GM21576 (cell line): ENCODE data around the gene IL1RAPL1.
A peak's percentile ranks its signal among the peaks of the same experiment; 100 is the strongest.

Source experiments
- ATAC-seq: cut with Tn5 transposase; IDR thresholded peaks from one replicate; pipeline ENCODE4 v1.9.1; 2021; ENCODE audit warnings: mild to moderate bottlenecking, moderate library complexity; ENCODE audit not compliant: unreplicated experiment

IL1RAPL1 gene

DNA sequence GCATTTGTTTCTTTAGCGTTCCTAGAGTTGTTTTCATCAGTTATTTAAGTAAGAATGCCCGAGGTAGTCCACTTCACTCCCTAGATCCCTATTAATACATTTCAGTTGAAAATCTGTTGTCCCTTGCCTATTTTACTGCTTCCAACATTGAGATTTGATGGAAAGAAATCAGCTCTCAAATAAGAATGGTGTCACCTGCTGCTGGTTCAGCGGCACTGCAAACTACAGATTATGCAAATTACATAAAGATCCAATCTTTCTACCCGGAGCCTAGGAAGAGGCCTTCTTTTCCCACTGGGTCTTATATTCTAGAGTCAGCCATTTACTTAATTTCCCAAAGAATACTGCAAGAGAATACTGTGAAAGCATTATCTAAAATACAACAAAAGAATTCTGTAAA is 1030.5 kb downstream of the IL1RAPL1 start:
- no peak for ATAC-seq

GRCh38 chrX:29627833-29628232 is 1040.6 kb downstream of the IL1RAPL1 start:
- ATAC-seq = no peak

DNA sequence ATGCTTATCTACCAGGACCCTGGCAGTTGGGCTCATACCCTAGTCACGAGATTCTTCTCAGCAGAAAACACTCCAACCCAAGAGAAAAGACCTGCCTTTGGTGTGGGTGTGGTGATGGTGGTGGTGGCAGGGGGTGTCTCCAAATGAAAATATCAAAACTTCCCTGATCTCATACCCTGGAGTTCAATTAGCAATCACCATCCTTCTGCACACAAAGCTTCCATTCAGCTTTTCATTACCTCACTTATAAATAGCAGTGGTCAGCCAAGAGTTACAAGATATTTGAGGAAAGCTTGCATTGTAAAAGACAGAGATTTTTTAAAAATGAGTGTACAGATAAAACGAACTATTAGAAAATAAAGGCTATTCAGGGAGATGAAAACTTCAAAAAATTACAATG is 1047.3 kb downstream of the IL1RAPL1 start:
- no peak for ATAC-seq

- ATAC-seq = no peak
Observed at GRCh38 chrX:29636331-29636730, 1049.1 kb downstream of the IL1RAPL1 start.

GRCh38 chrX:29640106-29640505 is 1052.9 kb downstream of the IL1RAPL1 start:
- no peak for ATAC-seq

DNA sequence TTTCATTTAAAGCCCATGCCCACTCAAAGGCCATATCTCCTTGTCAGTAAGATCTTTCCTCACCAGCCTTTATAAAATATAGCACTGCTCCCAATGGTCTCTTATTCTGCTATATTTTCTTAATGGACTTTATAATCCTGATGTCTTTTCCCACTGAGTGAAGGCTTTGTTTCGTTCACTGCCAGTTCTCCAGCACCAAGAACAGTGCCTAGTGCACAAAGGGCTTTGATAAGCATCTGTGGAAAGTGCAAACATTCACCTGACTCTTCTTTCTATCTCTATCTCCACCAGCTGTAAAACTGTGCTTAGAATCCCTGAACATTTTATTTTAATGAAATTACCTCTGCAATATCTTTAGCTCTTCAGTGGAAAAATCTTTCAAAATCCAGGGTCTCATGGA is 1054.2 kb downstream of the IL1RAPL1 start:
- no peak for ATAC-seq

GRCh38 chrX:29643181-29643580 is 1055.9 kb downstream of the IL1RAPL1 start:
- ATAC-seq = no peak

DNA sequence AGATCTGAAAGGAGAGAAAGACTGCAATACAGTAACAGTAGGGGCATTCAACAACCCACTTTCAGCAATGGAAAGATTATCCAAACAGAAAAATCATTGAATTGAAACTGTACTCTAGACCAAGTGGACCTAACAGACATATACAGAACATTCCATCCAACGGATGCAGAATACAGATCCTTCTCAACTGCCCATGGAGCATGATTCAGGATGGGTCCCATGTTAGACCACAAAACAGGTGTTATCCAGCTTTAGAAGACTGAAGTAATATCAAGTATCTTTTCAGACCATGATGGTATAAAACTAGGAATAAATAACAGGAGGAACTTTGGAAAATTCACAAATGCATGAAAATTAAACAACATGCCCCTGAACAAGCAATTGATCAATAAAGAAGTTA is 1060.9 kb downstream of the IL1RAPL1 start:
- ATAC-seq = no peak

DNA sequence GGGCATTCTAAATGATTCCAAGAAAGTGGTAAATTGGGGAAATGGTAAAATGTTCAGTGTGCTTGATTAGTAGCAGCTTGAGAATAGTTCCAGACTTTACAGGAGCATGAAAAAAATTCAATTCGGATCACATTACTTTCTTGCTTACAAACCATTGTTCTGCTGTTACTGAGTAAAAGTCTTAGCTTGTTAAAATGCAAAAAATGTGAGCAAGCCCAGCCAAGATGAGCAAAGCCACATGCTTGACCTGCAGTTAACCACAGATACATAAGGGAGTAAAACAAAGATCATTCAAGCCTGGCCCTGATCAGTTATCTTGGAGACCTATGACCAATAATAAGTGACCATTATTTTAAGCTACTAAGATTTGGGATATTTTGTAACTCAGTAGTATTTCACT is 1065.2 kb downstream of the IL1RAPL1 start:
- ATAC-seq = no peak

- ATAC-seq = no peak
Observed at GRCh38 chrX:29653721-29654120, 1066.5 kb downstream of the IL1RAPL1 start.

GRCh38 chrX:29659911-29660310 is 1072.7 kb downstream of the IL1RAPL1 start:
- ATAC-seq = no peak

DNA sequence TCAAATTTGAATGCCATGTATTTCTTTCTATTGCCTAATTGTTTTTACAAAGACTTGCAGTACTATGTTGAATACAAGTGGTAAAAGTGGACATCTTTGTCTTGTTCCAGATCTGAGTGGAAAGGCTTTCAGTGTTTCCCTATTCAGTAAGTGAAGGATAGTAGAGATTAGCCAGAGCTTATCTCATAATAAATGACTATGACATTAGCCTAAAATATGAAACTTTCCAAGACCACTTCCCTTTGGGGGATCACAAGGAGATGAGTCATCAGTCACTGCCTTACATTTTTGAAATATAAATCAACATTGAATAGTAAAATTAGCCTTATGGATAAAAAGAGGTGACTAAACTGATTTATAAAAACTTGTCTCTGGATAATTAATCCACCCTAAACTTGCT is 1074.0 kb downstream of the IL1RAPL1 start:
- no peak for ATAC-seq

DNA sequence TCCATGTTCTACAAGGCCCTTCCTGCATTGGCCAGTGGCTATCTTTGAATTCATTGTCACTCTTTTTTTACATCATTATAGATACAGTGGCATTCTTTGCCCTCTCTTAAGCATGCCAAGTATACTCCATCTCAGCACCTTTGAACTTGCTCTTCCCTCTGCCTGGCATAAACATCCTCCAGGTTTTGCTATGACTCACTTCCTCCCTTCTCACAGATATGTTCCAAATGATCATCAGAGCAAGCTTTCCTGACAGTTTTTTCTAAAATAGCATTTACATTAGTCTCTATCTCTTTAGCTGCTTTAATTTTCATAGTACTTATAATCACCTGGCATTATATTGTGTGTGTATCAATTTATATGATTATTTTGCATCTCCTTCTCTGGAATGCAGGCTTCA is 1074.9 kb downstream of the IL1RAPL1 start:
- ATAC-seq = no peak

- peak; percentile 60 for ATAC-seq
Observed at GRCh38 chrX:29662759-29663503, 1075.7 kb downstream of the IL1RAPL1 start.

- ATAC-seq = no peak
Observed at GRCh38 chrX:29665532-29665931, 1078.3 kb downstream of the IL1RAPL1 start.

GRCh38 chrX:29666366-29666765 is 1079.1 kb downstream of the IL1RAPL1 start:
- no peak for ATAC-seq

- ATAC-seq = no peak
Observed at GRCh38 chrX:29671421-29671820, 1084.2 kb downstream of the IL1RAPL1 start.

- ATAC-seq = no peak
Observed at GRCh38 chrX:29687687-29688086, 1100.4 kb downstream of the IL1RAPL1 start.

- ATAC-seq = no peak
Observed at GRCh38 chrX:29690061-29690460, 1102.8 kb downstream of the IL1RAPL1 start.

GRCh38 chrX:29691044-29691443 is 1103.8 kb downstream of the IL1RAPL1 start:
- ATAC-seq = no peak

DNA sequence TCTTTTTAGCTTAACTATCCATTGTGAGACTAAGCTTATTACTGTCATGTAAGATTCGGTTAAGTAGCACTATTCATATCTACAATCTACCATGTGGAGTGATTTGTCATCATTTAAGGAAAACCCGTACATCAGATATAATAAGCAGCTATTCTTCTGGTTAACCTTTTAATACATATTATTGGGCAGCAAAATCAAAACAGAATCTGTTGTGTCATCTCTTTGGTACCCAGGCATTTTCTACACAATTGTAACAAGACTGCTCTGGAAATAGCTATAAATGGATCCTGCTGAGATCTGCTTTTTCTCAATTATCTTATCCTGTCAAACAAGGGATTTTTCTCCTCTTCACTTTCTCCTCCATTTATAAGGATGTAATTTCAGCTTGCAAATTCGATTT is 1106.7 kb downstream of the IL1RAPL1 start:
- ATAC-seq = no peak

DNA sequence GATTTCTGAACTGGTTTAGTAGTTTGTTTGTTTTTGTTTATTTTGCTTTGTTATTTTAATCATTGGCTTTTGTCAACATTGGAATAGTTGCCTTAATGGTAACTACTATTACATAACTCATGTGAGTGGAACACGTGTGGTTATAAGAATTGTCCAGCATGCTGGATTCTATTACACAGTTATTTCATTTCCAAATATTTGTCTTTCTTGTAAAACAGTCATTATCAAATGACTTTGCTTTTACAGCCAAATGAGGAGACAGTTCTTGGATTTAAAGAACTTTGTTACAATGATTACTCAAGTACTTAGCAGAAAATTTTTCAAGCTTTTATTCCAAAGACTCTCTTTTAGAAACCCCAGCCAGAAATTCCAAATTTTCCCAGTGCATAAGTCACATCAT is 1112.0 kb downstream of the IL1RAPL1 start:
- ATAC-seq = no peak

DNA sequence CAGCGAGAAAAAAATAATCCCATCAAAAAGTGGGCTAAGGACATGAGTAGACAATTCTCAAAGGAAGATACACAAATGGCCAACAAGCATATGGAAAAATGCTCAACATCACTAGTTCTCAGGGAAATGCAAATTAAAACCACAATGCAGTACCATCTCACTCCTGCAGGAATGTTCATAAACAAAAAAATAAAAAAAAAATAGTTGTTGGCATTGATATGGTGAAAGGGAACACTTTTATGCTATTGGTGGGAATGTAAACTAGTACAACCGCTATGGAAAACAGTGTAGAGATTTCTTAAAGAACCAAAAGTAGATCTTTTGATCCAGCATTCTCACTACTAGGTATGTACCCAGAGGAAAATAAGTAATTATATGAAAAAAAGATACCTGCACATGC is 1119.8 kb downstream of the IL1RAPL1 start:
- no peak for ATAC-seq
